Peyer's patch (tissue), 4 donors: ENCODE measurements around the gene TTYH3. TPM values are rescaled to one million over a fixed set of nuclear protein-coding genes. Genes with fewer than 3 reads are reported as not detected.

ENCODE experiments used
- DNase-seq, 3 donors: peaks; one replicate each; pipeline ENCODE4 v3.0.0-alpha.2; 2017 to 2019
- H3K27ac ChIP-seq, 4 donors: fragments of 200-600 bp; sonication (generic); one replicate each; pipeline ENCODE4 v1.5.1; 2016 to 2019
- H3K27me3 ChIP-seq, 2 donors: fragments of 200-600 bp; sonication (generic); one replicate each; pipeline ENCODE4 v1.5.1; 2019
- H3K36me3 ChIP-seq, 3 donors: fragments of 200-600 bp; sonication (generic); one replicate each; pipeline ENCODE4 v1.5.1; 2016 to 2019
- H3K4me1 ChIP-seq, 4 donors: fragments of 200-600 bp; sonication (generic); one replicate each; pipeline ENCODE4 v1.5.1; 2016 to 2019
- H3K4me3 ChIP-seq, 4 donors: fragments of 200-600 bp; sonication (generic); 1 replicate in 3 of 4; 2 replicates in 1 of 4; pipeline ENCODE4 v1.5.1; 2016 to 2019; ENCODE audit warnings: mild to moderate bottlenecking in 1 of 4
- H3K9me3 ChIP-seq, 4 donors: fragments of 200-600 bp; sonication (generic); one replicate each; pipeline ENCODE4 v1.5.1; 2016 to 2019; ENCODE audit warnings: mild to moderate bottlenecking in 1 of 4
- CTCF ChIP-seq, 6 experiments: fragments of 450-650 bp in 4 of 6; fragments of 200-600 bp in 2 of 6; sonication (generic) in 1 of 6; IDR thresholded peaks; one replicate each; pipeline ENCODE4 v1.5.1; 2017 to 2019; ENCODE audit warnings: antibody characterized with exemption in 6 of 6, mild to moderate bottlenecking in 3 of 6, moderate library complexity in 1 of 6
- POLR2A ChIP-seq, 2 donors: fragments of 450-650 bp; IDR thresholded peaks; one replicate each; pipeline ENCODE4 v1.5.1; 2017; ENCODE audit warnings: antibody characterized with exemption in 2 of 2, mild to moderate bottlenecking in 2 of 2, moderate library complexity in 2 of 2
- total RNA-seq, 4 donors: library from RNA; depleted of rRNA; stranded (reverse); fragments of >200 nt; gene quantifications; one replicate each; pipeline ENCODE4 v1.1.0, GENCODE V29; 2016

The TTYH3 gene
- total RNA-seq, 4 donors from 2014 or later: 61.8 to 99.9 (median 83.4) TPM

- DNase-seq: peak in 2 of 3 donors; percentile 86 to 90
- TF ChIP-seq CTCF (IDR thresholded peaks at IDR 0.05): no peak
- TF ChIP-seq POLR2A (IDR thresholded peaks at IDR 0.05): no peak
- Histone ChIP-seq H3K4me3 (peak overlapping the region in 2 of 4 donors; percentile 23 to 30), H3K9me3 (no peaks in the 10 kb centered on the region), H3K4me1 (peaks cover 0 to 64% (median 41%) of the 10 kb centered on the region in 4 donors), H3K27me3 (no peaks in the 10 kb centered on the region), H3K27ac (peak overlapping the region; percentile 61 to 82 (median 70)), H3K36me3 (peaks cover 0 to under 1% (median 0%) of the 10 kb centered on the region in 3 donors)
These were observed 9.9 kb downstream of the TTYH3 start for GRCh38 chr7:2641406-2642393.

GRCh38 chr7:2643386-2644219, 11.8 kb downstream of the TTYH3 start:
- Histone ChIP-seq H3K27ac (peak overlapping the region in 1 of 4 donors; percentile 68), H3K36me3 (peaks cover 0 to 18% (median 0%) of the 10 kb centered on the region in 3 donors), H3K9me3 (no peaks in the 10 kb centered on the region), H3K4me1 (peaks cover 0 to 47% (median 26%) of the 10 kb centered on the region in 4 donors), H3K4me3 (no peak overlapping the region), H3K27me3 (no peaks in the 10 kb centered on the region)
- no peak for TF ChIP-seq POLR2A (IDR thresholded peaks at IDR 0.05)
- TF ChIP-seq CTCF (IDR thresholded peaks at IDR 0.05): peak in 2 of 6 experiments; percentile 19 to 24
- DNase-seq: no peak

DNA sequence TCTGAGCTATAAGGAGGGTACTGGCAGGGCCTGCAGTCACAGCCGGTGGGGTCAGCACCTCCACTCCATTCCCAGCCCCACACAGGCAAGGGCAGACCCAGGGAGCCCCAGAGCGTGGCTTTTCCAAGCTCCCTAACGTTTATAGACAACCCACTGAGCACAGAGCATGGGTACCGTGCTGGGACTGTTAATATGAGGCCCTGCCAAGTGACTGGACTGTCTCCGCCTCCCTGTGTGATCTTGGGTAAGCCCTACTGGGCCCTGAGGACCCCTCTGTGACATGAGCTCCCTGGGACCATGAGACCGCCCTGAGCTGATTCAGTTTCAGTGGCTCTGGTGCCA, 12.4 kb downstream of the TTYH3 start:
- TF ChIP-seq CTCF (IDR thresholded peaks at IDR 0.05) (no peak), POLR2A (IDR thresholded peaks at IDR 0.05) (no peak)

DNA sequence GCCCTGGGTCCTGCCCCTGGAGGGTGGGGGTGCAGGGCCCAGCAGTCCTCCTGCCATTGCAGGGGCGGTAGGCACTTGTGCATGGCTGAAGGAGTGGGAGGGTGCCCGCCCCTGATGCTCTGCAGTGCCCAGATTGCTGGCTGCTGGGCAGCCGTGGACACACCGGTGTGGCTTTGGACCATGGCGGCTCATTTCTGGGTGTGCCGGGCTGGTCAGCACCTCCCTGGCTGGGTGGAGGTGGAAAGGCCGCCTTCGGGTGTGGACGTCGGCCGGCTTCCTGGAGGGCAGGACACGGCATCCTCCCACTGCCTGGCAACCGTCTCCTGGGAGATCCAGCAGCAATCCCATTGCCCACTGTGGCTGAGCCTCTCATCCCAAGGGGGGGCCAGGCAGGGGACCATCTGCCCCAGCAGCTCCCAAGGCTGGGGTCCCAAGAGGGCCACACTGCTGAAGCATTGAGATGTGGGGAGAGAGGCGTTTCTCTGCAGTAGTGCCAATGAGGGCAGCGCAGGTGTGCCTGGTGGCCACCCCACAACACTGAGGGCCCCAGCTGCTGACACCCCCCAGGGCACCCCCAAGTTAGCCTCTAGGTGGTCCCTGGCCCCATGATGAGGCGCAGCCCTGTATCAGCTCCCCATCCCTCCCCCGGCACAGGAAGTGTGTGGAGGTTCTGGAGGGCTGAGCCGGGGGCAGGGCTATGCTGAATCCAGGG, 12.9 kb downstream of the TTYH3 start:
- peaks cover 0 to 28% (median 0%) of the 10 kb centered on the region in 3 donors for H3K36me3 ChIP-seq
- H3K4me3 ChIP-seq: peak overlapping the region in 1 of 4 donors; percentile 20
- TF ChIP-seq POLR2A (IDR thresholded peaks at IDR 0.05) (no peak), CTCF (IDR thresholded peaks at IDR 0.05) (no peak)
- H3K9me3 ChIP-seq: no peaks in the 10 kb centered on the region
- peak overlapping the region in 2 of 4 donors; percentile 18 to 68 for H3K27ac ChIP-seq
- peaks cover 0 to 39% (median 26%) of the 10 kb centered on the region in 4 donors for H3K4me1 ChIP-seq
- DNase-seq: no peak
- no peaks in the 10 kb centered on the region for H3K27me3 ChIP-seq

More for the DNA sequence above, 12.4 kb downstream of the TTYH3 start:
- Histone ChIP-seq H3K27ac (peak overlapping the region in 1 of 4 donors; percentile 68), H3K36me3 (peaks cover 0 to 23% (median 0%) of the 10 kb centered on the region in 3 donors), H3K27me3 (no peaks in the 10 kb centered on the region), H3K4me3 (no peak overlapping the region), H3K9me3 (no peaks in the 10 kb centered on the region), H3K4me1 (peaks cover 0 to 44% (median 26%) of the 10 kb centered on the region in 4 donors)
- DNase-seq: no peak
